Activated CD4-positive, alpha-beta T cell treated with anti-CD3 and anti-CD28 coated beads for 36 hours (primary cell): ENCODE results near the gene B4GALT5. TPM values are rescaled to one million over a fixed set of nuclear protein-coding genes. Genes with fewer than 3 reads are reported as not detected.
A peak's percentile ranks its signal among the peaks of the same experiment; 100 is the strongest.

Experiments
- ATAC-seq: fragments of 200-7000 bp; cut with Tn5 transposase; one replicate; pipeline ENCODE4 v1.10.0; 2021; ENCODE audit warnings: mild to moderate bottlenecking, moderate library complexity
- CTCF ChIA-PET: fragments of 350-600 bp; sonication (Branson Sonifier 250); formaldehyde crosslinking; loops from one replicate; lab custom pipeline; 2021; ENCODE audit warnings: antibody characterized with exemption; lab: Charles Lee
- POLR2A ChIA-PET: fragments of 350-600 bp; sonication (Branson Sonifier 250); formaldehyde crosslinking; loops from one replicate; lab custom pipeline; 2021; ENCODE audit warnings: antibody characterized with exemption, inconsistent platforms; lab: Charles Lee
- DNase-seq: peaks from one replicate; pipeline ENCODE4 v3.0.0-alpha.2; 2020
- H3K27ac Mint-ChIP-seq: one replicate; pipeline ENCODE4 v1.8.0; 2021; ENCODE audit warnings: mixed read lengths
- H3K27me3 Mint-ChIP-seq: one replicate; pipeline ENCODE4 v1.8.0; 2021; ENCODE audit warnings: mixed read lengths
- H3K36me3 Mint-ChIP-seq: one replicate; pipeline ENCODE4 v1.8.0; 2021; ENCODE audit warnings: low read depth, mixed read lengths
- H3K4me1 Mint-ChIP-seq: one replicate; pipeline ENCODE4 v1.8.0; 2021; ENCODE audit warnings: mixed read lengths
- H3K4me3 Mint-ChIP-seq: one replicate; pipeline ENCODE4 v1.8.0; 2021; ENCODE audit warnings: mild to moderate bottlenecking, moderate library complexity, mixed read lengths
- H3K9me3 Mint-ChIP-seq: one replicate; pipeline ENCODE4 v1.8.0; 2021; ENCODE audit warnings: low read depth, mixed read lengths
- intact Hi-C, 2 experiments: fragments of 100-400 bp; cut with DNase I in 1 of 2; cut with micrococcal nuclease in 1 of 2; formaldehyde crosslinking; loops; one replicate each; pipeline versions ENCODE4 v1.14.2 to v1.15.1; 2022 to 2024; cut with DNase I, micrococcal nuclease
- total RNA-seq, 2 experiments: library from RNA; stranded (reverse); gene quantifications; one replicate each; pipeline ENCODE4 v1.2.3, GENCODE V29; 2021

B4GALT5 gene
- total RNA-seq, 2 experiments from 2014 or later = 18.6 to 19.6 TPM

DNA sequence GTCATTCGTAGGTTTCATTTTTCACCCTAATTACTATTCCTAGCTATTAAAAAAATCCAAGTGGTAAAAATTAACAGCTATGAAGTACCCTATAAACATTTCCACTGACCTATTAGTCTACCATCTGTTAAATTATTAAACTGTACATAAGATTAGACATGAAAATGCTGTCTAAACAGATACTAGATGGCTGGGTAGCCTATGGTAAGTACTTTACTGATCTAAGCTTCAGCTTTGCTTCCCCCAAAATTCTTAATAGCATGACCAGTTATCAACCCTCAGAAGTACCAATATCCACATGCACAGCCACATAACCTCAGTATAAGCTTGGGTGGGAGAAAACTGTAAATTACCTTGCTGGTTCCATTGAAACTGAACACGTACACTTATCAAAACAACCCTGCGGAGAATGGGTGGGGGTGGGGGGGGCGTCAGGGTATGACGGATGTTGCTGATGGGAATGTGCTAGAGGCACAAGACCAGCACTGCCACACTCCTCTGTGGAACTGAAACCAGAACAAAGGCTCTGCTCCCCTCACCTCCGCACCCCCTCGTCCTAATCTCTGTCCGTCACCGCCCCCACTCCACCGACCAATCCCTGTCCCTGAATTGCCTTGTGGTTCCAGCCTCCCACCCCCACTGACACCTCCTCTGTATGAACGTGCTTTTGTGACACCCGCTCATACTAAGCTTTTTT, 45.3 kb downstream of the B4GALT5 start:
- Mint-ChIP-seq H3K27me3 (no peaks in the 10 kb centered on the region), H3K9me3 (no peaks in the 10 kb centered on the region), H3K36me3 (peaks cover 2% of the 10 kb centered on the region), H3K4me1 (peaks cover 40% of the 10 kb centered on the region), H3K27ac (peak overlapping the region; percentile 72), H3K4me3 (peak overlapping the region; percentile 47)
- intact Hi-C loops = loop anchor here (2.0 to 10.0 kb wide), 4 partner anchors 30 to 144 kb away; partner anchors contain the start of genes B4GALT5 (in 2 of the 2) and SLC9A8 (in 1 of the 2)
- ATAC-seq (peak; percentile 69), DNase-seq (peak; percentile 77)
- ChIA-PET POLR2A (interaction anchor here (0.7 to 1.8 kb wide), 4 partner anchors 18 to 239 kb away, joined by 3 to 6 read pairs (median 4); no protein-coding TSS in a partner anchor), CTCF (interaction anchor here (0.9 to 1.2 kb wide), 2 partner anchors 24 to 178 kb away, joined by 3 to 6 read pairs; no protein-coding TSS in a partner anchor)

DNA sequence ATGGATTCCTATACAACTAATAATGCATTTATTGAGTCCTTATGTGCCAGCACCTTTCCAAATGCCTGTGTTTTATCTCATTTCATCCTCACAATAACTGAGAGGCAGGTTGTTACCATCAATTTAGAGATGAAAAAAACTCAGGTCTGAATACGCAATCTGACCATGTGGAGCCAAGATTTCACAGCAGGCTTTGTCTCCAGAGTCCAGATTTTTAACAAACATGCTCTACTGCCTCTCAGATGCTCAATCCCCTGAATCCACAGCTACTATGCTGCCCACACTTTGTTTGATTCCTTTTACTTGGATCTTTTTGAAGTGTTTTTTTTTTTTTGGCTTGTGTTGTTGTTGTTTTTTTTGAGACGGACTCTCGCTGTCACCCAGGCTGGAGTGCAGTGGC, 46.8 kb downstream of the B4GALT5 start:
- H3K4me1 Mint-ChIP-seq = peaks cover 44% of the 10 kb centered on the region

DNA sequence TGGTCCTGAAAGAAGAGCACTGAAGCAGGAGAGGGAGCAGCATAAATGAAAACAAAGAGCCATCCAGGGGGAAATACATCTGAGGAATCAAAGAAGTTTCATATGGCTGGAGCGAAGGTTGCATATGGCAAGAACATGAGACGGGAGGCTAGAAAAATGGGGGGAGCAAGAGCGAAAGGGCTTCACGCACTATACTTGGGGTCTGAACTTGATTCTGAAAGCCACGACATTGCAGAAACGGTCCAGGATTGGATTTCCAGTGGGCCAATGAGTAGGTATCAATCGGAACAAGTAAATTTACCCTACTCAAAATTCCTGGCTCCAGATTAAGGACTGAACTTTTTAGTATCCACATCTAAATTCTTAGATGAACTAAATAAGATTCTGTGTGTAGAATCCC, 47.9 kb downstream of the B4GALT5 start:
- ChIA-PET CTCF (interaction anchor here (2.2 kb wide), 1 partner anchor 54 kb away, joined by 5 read pairs; no protein-coding TSS in a partner anchor), POLR2A (no interaction called here)
- H3K27me3 Mint-ChIP-seq = no peaks in the 10 kb centered on the region
- no peak overlapping the region for H3K27ac Mint-ChIP-seq
- peaks cover 39% of the 10 kb centered on the region for H3K4me1 Mint-ChIP-seq
- peaks cover 2% of the 10 kb centered on the region for H3K36me3 Mint-ChIP-seq
- intact Hi-C loops = loop anchor here in 1 of 2 experiments (10.0 kb wide), 1 partner anchor 49 kb away; the partner anchor contains the start of gene B4GALT5
- H3K9me3 Mint-ChIP-seq = no peaks in the 10 kb centered on the region
- H3K4me3 Mint-ChIP-seq = no peak overlapping the region
- ATAC-seq (no peak), DNase-seq (no peak)

More for the DNA sequence above, 46.8 kb downstream of the B4GALT5 start:
- H3K9me3 Mint-ChIP-seq = no peaks in the 10 kb centered on the region
- intact Hi-C loops = loop anchor here in 1 of 2 experiments (10.0 kb wide), 1 partner anchor 48 kb away; the partner anchor contains the start of gene B4GALT5
- no peak for DNase-seq
- no peak overlapping the region for H3K27ac Mint-ChIP-seq
- ChIA-PET CTCF (no interaction called here), POLR2A (interaction anchor here (0.5 kb wide), 1 partner anchor 440 kb away, joined by 5 read pairs; no protein-coding TSS in a partner anchor)
- H3K4me3 Mint-ChIP-seq = no peak overlapping the region
- H3K27me3 Mint-ChIP-seq = no peaks in the 10 kb centered on the region
- H3K36me3 Mint-ChIP-seq = peaks cover 2% of the 10 kb centered on the region
- ATAC-seq = no peak

DNA sequence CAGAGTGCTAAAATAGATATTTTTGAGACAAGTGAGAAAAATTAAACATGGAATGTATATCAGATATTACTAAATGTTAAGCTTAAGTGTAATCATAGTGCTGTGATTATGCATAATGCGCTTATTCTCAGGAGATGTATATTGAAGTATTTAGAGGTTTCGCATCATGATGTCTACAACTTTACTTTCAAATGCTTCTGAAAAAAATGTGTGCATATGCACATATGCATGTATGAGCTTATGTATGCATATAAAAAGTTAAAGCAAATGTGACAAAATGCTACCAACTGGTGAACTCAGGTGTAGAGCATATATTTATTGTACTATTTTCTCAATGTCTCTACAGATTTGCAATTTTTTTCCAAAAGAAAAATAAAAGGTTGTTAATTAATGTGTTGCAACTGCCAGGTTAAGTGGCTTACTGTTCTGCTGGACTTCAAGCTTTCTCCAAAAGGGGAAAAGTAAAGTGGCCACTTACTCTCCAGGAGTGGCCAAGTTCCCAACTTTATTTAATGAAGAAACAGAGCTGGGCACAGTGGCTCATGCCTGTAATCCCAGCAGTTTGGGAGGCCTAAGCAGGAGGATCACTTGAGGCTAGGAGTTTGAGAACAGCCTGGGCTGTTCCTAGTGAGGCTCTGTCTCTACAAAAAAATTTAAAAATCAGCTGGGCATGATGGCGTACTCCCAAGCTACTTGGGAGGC, 48.9 kb downstream of the B4GALT5 start:
- intact Hi-C loops = loop anchor here in 1 of 2 experiments (10.0 kb wide), 1 partner anchor 50 kb away; the partner anchor contains the start of gene B4GALT5
- no peaks in the 10 kb centered on the region for H3K27me3 Mint-ChIP-seq
- ChIA-PET CTCF (interaction anchor here (0.7 to 2.2 kb wide), 3 partner anchors 53 to 334 kb away, joined by 3 to 5 read pairs (median 3); no protein-coding TSS in a partner anchor), POLR2A (no interaction called here)
- no peak overlapping the region for H3K27ac Mint-ChIP-seq
- no peak overlapping the region for H3K4me3 Mint-ChIP-seq
- ATAC-seq = no peak
- H3K36me3 Mint-ChIP-seq = peaks cover 2% of the 10 kb centered on the region
- peaks cover 29% of the 10 kb centered on the region for H3K4me1 Mint-ChIP-seq
- no peak for DNase-seq
- no peaks in the 10 kb centered on the region for H3K9me3 Mint-ChIP-seq

DNA sequence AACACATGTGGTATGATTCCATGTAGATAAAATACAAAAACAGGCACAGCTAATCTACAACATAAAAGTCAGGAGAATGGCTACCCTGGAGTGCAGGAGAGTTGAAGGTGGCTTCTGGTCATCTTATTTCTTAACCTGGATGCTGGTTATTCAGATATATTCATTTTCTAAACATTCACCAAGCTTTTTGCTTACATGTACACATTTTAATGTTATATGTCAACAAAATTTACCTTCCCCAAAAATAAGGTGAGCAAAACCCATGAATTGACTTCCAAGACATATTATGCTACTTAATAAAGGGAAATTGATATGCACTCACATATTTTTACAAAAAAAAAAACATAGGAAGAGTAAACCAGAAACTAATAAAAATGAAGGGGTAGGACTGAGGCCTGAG, 50.6 kb downstream of the B4GALT5 start:
- ChIA-PET POLR2A (interaction anchor here (0.5 to 0.6 kb wide), 2 partner anchors 72 to 162 kb away, joined by 3 read pairs; no protein-coding TSS in a partner anchor), CTCF (interaction anchor here (1.0 to 1.2 kb wide), 2 partner anchors 294 to 471 kb away, joined by 4 read pairs; no protein-coding TSS in a partner anchor)
- H3K9me3 Mint-ChIP-seq = no peaks in the 10 kb centered on the region
- no peak overlapping the region for H3K4me3 Mint-ChIP-seq
- no peaks in the 10 kb centered on the region for H3K27me3 Mint-ChIP-seq
- DNase-seq (no peak), ATAC-seq (no peak)
- intact Hi-C loops = loop anchor here in 1 of 2 experiments (10.0 kb wide), 1 partner anchor 52 kb away; the partner anchor contains the start of gene B4GALT5
- H3K36me3 Mint-ChIP-seq = no peaks in the 10 kb centered on the region
- H3K27ac Mint-ChIP-seq = no peak overlapping the region
- peaks cover 14% of the 10 kb centered on the region for H3K4me1 Mint-ChIP-seq

- POLR2A ChIA-PET = interaction anchor here (0.7 kb wide), 1 partner anchor 38 kb away, joined by 3 read pairs; no protein-coding TSS in a partner anchor
- no peaks in the 10 kb centered on the region for H3K27me3 Mint-ChIP-seq
- no peaks in the 10 kb centered on the region for H3K9me3 Mint-ChIP-seq
- intact Hi-C loops = loop anchor here in 1 of 2 experiments (10.0 kb wide), 1 partner anchor 53 kb away; the partner anchor contains the start of gene B4GALT5
- DNase-seq (no peak), ATAC-seq (peak; percentile 19)
- peaks cover 23% of the 10 kb centered on the region for H3K4me1 Mint-ChIP-seq
- H3K4me3 Mint-ChIP-seq = no peak overlapping the region
- H3K36me3 Mint-ChIP-seq = peaks cover under 1% of the 10 kb centered on the region
- H3K27ac Mint-ChIP-seq = no peak overlapping the region
- CTCF ChIA-PET = interaction anchor here (0.7 to 1.2 kb wide), 8 partner anchors 14 to 472 kb away, joined by 3 to 4 read pairs (median 3); no protein-coding TSS in a partner anchor
Observed at GRCh38 chr20:49661560-49662329, 51.9 kb downstream of the B4GALT5 start.

DNA sequence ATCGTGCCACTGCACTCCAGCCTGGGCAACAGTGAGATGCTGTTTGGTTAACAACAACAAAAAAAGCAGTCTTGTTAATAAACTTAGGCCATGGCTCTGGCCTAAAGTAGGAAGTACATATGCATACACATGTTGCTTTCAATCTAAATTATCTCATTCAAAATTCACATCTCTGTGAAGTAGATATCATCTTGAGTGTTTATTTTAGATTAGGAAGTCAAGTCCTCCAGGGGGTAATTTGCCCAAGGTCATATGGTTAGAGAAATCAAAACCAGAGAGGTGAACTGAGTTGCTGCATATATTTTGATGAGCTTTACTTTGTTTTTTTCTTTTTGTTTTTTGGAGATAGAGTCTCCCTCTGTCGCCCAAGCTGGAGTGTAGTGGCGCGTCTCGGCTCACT, 52.8 kb downstream of the B4GALT5 start:
- Mint-ChIP-seq H3K4me3 (no peak overlapping the region), H3K4me1 (peaks cover 23% of the 10 kb centered on the region), H3K27me3 (no peaks in the 10 kb centered on the region), H3K9me3 (no peaks in the 10 kb centered on the region), H3K27ac (no peak overlapping the region), H3K36me3 (peaks cover 9% of the 10 kb centered on the region)
- ATAC-seq = no peak
- intact Hi-C loops = loop anchor here in 1 of 2 experiments (10.0 kb wide), 1 partner anchor 54 kb away; the partner anchor contains the start of gene B4GALT5
- ChIA-PET CTCF (interaction anchor here (0.7 to 1.0 kb wide), 3 partner anchors 21 to 126 kb away, joined by 3 read pairs; no protein-coding TSS in a partner anchor), POLR2A (no interaction called here)
- no peak for DNase-seq

GRCh38 chr20:49659056-49659455, 54.6 kb downstream of the B4GALT5 start:
- H3K36me3 Mint-ChIP-seq = peaks cover 24% of the 10 kb centered on the region
- ChIA-PET CTCF (interaction anchor here (1.4 to 3.1 kb wide), 3 partner anchors 49 to 119 kb away, joined by 4 to 7 read pairs (median 5); no protein-coding TSS in a partner anchor), POLR2A (no interaction called here)
- H3K4me1 Mint-ChIP-seq = peaks cover 20% of the 10 kb centered on the region
- no peak overlapping the region for H3K27ac Mint-ChIP-seq
- H3K9me3 Mint-ChIP-seq = no peaks in the 10 kb centered on the region
- no peaks in the 10 kb centered on the region for H3K27me3 Mint-ChIP-seq
- ATAC-seq = no peak
- DNase-seq = no peak
- no peak overlapping the region for H3K4me3 Mint-ChIP-seq
- intact Hi-C loops = no loop called here

GRCh38 chr20:49658508-49658907, 55.2 kb downstream of the B4GALT5 start:
- ATAC-seq (no peak), DNase-seq (no peak)
- H3K9me3 Mint-ChIP-seq = no peaks in the 10 kb centered on the region
- no peaks in the 10 kb centered on the region for H3K27me3 Mint-ChIP-seq
- ChIA-PET POLR2A (no interaction called here), CTCF (interaction anchor here (1.4 to 3.1 kb wide), 3 partner anchors 48 to 119 kb away, joined by 4 to 7 read pairs (median 5); no protein-coding TSS in a partner anchor)
- H3K36me3 Mint-ChIP-seq = peaks cover 29% of the 10 kb centered on the region
- H3K4me1 Mint-ChIP-seq = peaks cover 20% of the 10 kb centered on the region
- no peak overlapping the region for H3K4me3 Mint-ChIP-seq
- no peak overlapping the region for H3K27ac Mint-ChIP-seq
- intact Hi-C loops = no loop called here
